Measurements from ENCODE around the gene SNX12. TPM values are rescaled to one million over a fixed set of nuclear protein-coding genes. Genes with fewer than 3 reads are reported as not detected.
"Not testable (repeated sequence)": the region's sequence is repeated elsewhere in the genome, so short reads cannot be mapped to it uniquely, and the experiment has no call there.

The SNX12 gene
- polyA plus RNA-seq, 3 donors = 15.1 to 53.5 (median 23.3) TPM

- WGBS, 3 donors = 0 to 24% (median 0%) methylated on average over 20 to 46 of the region's 46 CpGs
- no peak overlapping the region for H3K27ac ChIP-seq (ENCODE audit: low read depth, low read length)
Observed at GRCh38 chrX:71095981-71096759, 28.0 kb upstream of the SNX12 start.

GRCh38 chrX:71095555-71095980, 27.4 kb upstream of the SNX12 start, which contains the start of gene FOXO4:
Gene FOXO4, plus strand, starts transcription at chrX:71095851. Its CDS starts 678 bp downstream, at chrX:71096529.
- H3K27ac ChIP-seq (ENCODE audit: low read depth, low read length) = no peak within 1 kb of the TSS
- 1 to 8% (median 1%) methylated on average over 26 to 29 of the region's 29 CpGs for WGBS, 3 donors

- WGBS, 3 donors = 25 to 39% (median 26%) methylated on average over 5 to 6 of the region's 6 CpGs
- H3K27ac ChIP-seq (ENCODE audit: low read depth, low read length) = no peak overlapping the region
Observed at GRCh38 chrX:71095033-71095432, 26.9 kb upstream of the SNX12 start.

GRCh38 chrX:71091263-71091662, 23.1 kb upstream of the SNX12 start:
- 73 to 84% (median 84%) methylated on average over 5 of the region's 5 CpGs for WGBS, 3 donors
- H3K27ac ChIP-seq (ENCODE audit: low read depth, low read length) = no peak overlapping the region

GRCh38 chrX:71085900-71086299, 17.8 kb upstream of the SNX12 start:
- no peak overlapping the region for H3K27ac ChIP-seq (ENCODE audit: low read depth, low read length)
- WGBS, 3 donors = 63 to 81% (median 77%) methylated on average over 4 of the region's 4 CpGs

GRCh38 chrX:71082822-71083221, 14.7 kb upstream of the SNX12 start:
- no peak overlapping the region for H3K27ac ChIP-seq (ENCODE audit: low read depth, low read length)
- WGBS, 3 donors = 76 to 84% (median 77%) methylated on average over 3 to 4 of the region's 4 CpGs

- 75 to 83% (median 76%) methylated on average over 5 of the region's 5 CpGs for WGBS, 3 donors
- H3K27ac ChIP-seq (ENCODE audit: low read depth, low read length) = no peak overlapping the region
Observed at GRCh38 chrX:71082124-71082647, 14.1 kb upstream of the SNX12 start.

GRCh38 chrX:71081330-71082123, 13.4 kb upstream of the SNX12 start:
- 42 to 53% (median 48%) methylated on average over 3 of the region's 3 CpGs for WGBS, 3 donors
- H3K27ac ChIP-seq (ENCODE audit: low read depth, low read length) = no peak overlapping the region

GRCh38 chrX:71070531-71070930, 2.4 kb upstream of the SNX12 start:
- no peak overlapping the region for H3K27ac ChIP-seq (ENCODE audit: low read depth, low read length)
- 66 to 78% (median 69%) methylated on average over 5 of the region's 5 CpGs for WGBS, 3 donors

- no peak overlapping the region for H3K27ac ChIP-seq (ENCODE audit: low read depth, low read length)
- WGBS, 3 donors = 0 to 37% (median 1%) methylated on average over 10 of the region's 10 CpGs
Observed at GRCh38 chrX:71067712-71068043, 456 bp downstream of the SNX12 start.

- no peak overlapping the region for H3K27ac ChIP-seq (ENCODE audit: low read depth, low read length)
- 7 to 36% (median 21%) methylated on average over 2 of the region's 2 CpGs for WGBS, 3 donors
Observed at GRCh38 chrX:71067089-71067488, 1.0 kb downstream of the SNX12 start.

- H3K27ac ChIP-seq (ENCODE audit: low read depth, low read length) = no peak overlapping the region
Observed at GRCh38 chrX:71060127-71060526, 8.0 kb downstream of the SNX12 start.

- H3K27ac ChIP-seq (ENCODE audit: low read depth, low read length) = no peak overlapping the region
- 50 to 100% (median 71%) methylated on average over 3 of the region's 3 CpGs for WGBS, 3 donors
Observed at GRCh38 chrX:71057848-71058530, 10.1 kb downstream of the SNX12 start.

- H3K27ac ChIP-seq (ENCODE audit: low read depth, low read length) = no peak overlapping the region
Observed at GRCh38 chrX:71056867-71057266, 11.3 kb downstream of the SNX12 start.

GRCh38 chrX:71053217-71053621, 14.9 kb downstream of the SNX12 start:
- H3K27ac ChIP-seq (ENCODE audit: low read depth, low read length) = no peak overlapping the region
- WGBS, 3 donors = 44 to 59% (median 53%) methylated on average over 18 of the region's 18 CpGs

- H3K27ac ChIP-seq (ENCODE audit: low read depth, low read length) = no peak overlapping the region
- WGBS, 3 donors = 39 to 53% (median 51%) methylated on average over 6 to 7 of the region's 7 CpGs
Observed at GRCh38 chrX:71052721-71053120, 15.4 kb downstream of the SNX12 start.

- WGBS, 3 donors = 77 to 100% (median 100%) methylated on average over 2 to 3 of the region's 8 CpGs
- not testable (repeated sequence) for H3K27ac ChIP-seq (ENCODE audit: low read depth, low read length)
Observed at GRCh38 chrX:71047891-71048290, 20.2 kb downstream of the SNX12 start.

GRCh38 chrX:71017396-71017939, 50.7 kb downstream of the SNX12 start:
- WGBS, 3 donors = 63 to 74% (median 70%) methylated on average over 6 of the region's 6 CpGs
- no peak overlapping the region for H3K27ac ChIP-seq (ENCODE audit: low read depth, low read length)

All from adipose tissue (tissue), 3 donors.